Measurements from ENCODE around the gene UTS2R. TPM values are rescaled to one million over a fixed set of nuclear protein-coding genes. Genes with fewer than 3 reads are reported as not detected.
A peak's percentile ranks its signal among the peaks of the same experiment; 100 is the strongest.
"Not testable (repeated sequence)": the region's sequence is repeated elsewhere in the genome, so short reads cannot be mapped to it uniquely, and the experiment has no call there.

The UTS2R gene
- total RNA-seq, 1 donor from 2014 or later = 0.10 TPM

GRCh38 chr17:82354804-82355308 is 16.7 kb upstream of the UTS2R start:
- DNase-seq (ENCODE audit: low read depth) = no peak

DNA sequence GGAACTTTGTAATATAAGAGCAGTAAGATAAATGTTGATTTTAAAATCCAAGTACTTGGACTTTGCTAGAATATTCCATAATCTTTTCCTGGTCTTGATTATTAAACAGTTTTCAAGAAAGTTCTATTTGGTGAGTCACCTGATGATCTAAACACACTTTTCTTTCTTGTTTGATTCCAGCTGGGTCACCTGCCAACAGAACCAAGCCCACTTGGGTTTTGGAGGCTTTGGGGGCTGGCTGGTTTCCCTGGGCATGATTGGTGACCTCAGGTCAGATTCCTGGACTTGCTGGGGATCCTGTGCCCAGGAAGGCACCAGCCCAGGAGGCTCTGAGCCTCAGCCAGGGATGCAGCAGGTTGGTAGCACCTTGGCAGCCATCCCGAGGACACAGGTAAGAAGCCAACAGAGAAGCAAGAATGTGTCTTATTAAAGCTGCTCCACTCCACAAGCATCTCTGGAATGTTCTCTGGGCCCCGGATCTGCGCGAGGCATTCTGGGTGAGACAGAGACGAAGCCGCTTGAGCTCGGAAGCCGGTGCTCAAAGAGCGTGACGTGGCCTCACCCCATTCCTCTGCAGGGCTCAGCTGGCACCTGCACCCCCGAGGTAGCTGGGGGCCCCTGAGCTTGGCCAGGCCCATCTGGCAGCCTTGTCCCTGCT is 15.7 kb upstream of the UTS2R start:
- peak; percentile 81 for DNase-seq (ENCODE audit: low read depth)

DNA sequence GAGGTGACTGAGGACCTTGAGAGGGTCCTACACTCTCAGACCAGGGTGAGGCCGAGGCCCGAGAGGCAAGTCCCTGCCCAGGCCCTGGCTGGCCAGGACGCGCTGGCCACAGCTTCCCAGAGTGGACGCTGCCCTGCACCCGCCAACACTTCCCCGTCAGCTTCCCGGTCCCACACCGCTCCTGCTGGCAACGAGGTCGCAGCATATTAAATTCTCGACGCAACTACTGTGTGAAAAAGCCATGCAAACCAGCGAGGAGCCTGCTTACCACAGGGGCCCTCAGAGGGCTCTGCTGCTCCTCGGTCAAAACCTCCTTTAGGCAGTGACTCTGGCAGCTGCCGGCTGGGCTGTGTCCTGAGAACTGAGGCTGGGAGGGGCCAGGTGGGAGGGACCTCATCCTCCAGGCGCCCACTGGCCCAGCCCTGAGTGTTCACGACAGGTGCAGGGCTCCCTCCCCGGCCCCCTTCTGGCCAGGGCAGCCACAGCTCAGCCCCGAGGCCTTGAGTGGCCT is 14.7 kb upstream of the UTS2R start:
- DNase-seq (ENCODE audit: low read depth) = no peak

DNA sequence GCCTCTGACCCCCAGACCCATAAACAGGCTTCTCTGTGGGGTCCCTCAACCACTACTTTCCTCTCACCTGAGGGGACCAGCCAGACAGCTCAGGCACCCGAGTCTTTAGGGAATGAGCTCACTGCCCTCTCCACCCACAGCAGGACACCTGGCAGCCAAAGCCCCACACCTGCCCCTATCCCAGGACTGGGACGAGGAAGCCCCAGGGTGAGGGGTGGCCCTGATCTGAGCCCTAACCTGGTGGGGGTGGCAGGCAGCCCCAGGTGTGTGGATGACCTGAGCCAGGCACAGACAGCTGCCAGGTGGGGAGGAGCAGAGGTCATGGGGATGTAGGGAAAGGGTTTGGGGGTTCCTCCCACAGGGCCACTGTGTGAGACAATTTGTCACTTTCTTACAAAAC is 14.2 kb upstream of the UTS2R start:
- DNase-seq (ENCODE audit: low read depth) = no peak

DNA sequence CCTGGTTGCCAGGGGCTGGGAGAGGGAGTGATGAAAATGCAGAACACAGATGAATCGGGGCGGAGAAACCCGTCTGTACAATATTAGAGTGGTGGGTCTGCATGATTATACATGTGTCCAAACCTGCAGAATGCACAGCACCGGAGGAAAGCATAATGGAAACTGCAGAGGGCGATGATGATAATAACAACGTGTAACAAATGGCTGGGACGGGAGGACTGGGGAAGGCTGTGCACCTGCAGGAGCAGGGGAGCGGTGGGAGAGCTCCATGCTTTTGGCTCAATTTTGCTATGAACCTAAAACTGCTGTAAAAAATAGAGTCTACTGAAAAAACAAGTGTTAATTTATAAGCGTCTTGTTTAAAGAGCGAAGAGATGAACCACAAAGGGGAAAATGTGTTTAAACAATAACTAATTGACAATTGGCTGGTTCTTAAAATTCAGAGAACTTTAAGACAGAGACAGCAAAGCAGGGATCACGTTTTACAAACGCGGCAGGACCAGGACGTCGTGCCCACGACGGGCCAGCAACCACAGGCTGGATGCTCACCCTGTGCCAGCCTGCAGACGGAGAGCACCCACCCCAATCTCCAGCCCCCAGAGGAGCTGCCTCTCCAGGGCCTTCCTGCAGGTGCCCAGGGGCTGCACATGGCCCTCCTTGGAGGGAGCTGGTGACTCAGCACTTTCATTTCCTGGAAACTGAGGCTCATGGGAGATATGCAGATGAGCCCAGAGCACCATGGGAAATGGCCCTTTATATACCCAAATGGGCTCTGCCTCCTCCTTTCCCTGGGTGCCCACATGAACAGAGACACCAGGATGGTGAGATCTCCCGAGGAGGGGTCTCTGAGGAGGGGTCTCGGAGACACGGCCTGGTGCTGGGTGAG is 12.9 kb upstream of the UTS2R start, which contains the start of gene TEX19:
TEX19 (plus strand) TSS at position 783 of the 886 bp plus-strand sequence. CDS start 2,904 bp downstream, outside the sequence.
- peak; percentile 34 for DNase-seq (ENCODE audit: low read depth)

GRCh38 chr17:82359451-82360074 is 12.0 kb upstream of the UTS2R start:
- peak; percentile 50 for DNase-seq (ENCODE audit: low read depth)

DNA sequence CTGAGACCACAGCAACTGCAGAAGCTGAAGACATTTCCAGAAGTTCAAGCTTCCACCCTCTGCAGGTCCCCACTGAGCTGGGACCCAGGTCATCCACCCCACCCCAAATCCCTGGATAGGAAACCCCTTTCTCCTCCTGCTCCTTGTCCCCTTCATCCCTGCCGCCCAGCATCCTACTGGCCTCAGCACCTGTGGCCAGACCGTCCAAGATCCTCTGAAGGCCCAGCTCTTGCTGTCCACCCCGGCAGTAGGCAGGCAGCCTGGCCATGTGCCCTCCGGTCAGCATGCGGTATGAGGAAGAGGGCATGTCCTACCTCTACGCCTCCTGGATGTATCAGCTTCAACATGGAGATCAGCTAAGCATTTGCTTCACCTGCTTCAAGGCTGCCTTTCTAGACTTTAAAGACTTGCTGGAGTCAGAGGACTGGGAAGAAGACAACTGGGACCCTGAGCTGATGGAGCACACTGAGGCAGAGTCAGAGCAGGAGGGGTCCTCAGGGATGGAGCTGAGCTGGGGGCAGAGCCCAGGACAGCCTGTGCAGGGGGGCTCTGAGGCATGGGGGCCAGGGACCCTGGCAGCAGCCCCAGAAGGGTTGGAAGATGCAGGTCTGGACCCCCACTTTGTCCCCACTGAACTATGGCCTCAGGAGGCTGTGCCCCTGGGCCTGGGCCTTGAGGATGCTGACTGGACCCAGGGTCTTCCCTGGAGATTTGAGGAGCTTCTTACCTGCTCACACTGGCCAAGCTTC is 9.5 kb upstream of the UTS2R start:
- no peak for DNase-seq (ENCODE audit: low read depth)

GRCh38 chr17:82365606-82366295 is 5.8 kb upstream of the UTS2R start:
- no peak for DNase-seq (ENCODE audit: low read depth)

- no peak for DNase-seq (ENCODE audit: low read depth)
These were observed 4.8 kb upstream of the UTS2R start for GRCh38 chr17:82366749-82367148.

DNA sequence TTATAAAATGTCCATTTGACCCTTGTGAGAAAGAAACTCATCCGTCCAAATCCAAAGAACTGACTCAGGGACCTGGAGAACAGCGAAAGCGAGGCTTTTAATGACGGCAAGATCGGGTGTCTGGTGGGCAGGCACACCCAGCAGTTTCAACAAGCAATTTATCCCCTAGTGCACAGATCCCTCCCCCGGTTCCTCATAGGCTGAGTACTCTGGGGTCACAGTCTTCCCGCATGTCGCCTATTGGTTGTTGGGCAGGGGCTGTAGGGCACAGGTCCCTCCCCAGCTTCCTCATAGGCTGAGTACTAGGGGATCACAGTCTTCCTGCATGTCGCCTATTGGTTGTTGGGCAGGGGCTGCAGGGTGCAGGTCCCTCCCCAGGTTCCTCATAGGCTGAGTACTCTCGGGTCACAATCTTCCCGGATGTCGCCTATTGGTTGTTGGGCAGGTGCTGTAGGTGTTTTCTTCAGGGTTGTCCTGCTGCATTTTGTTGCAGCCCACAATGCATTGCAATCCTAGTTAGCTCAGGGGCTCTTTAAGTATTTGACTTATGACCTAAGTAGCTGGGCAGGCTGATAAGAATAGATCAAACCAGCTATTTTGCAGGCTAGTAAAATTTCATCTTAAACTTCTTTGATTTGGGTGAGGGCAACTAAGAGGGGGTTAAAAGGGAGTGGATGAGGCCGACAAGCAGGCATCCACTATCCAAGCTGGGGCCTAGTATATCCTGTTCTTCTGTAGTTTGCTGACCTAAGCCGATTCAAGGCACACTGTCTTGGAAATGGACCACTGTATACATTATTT is 3.6 kb upstream of the UTS2R start:
- DNase-seq (ENCODE audit: low read depth) = no peak

DNA sequence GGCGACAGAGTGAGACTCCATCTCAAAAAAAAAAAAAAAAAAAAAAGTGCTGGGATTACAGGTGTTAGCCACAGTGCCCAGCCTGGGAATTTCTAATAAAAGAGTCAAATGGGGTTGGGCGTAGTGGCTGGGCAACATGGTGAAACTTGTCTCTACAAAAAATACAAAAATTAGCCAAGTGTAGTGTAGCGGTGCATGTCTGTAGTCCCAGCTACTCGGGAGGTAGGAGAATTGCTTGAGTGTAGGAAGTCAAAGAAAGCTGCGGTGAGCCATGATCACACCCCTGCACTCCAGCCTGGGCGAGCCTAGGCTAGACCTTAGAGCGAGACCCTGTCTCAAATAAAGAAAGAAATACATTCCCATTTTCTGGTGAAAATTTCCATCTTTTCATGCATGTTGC is 2.4 kb upstream of the UTS2R start:
- DNase-seq (ENCODE audit: low read depth) = no peak

- no peak for DNase-seq (ENCODE audit: low read depth)
These were observed 863 bp upstream of the UTS2R start for GRCh38 chr17:82370471-82371332.

DNA sequence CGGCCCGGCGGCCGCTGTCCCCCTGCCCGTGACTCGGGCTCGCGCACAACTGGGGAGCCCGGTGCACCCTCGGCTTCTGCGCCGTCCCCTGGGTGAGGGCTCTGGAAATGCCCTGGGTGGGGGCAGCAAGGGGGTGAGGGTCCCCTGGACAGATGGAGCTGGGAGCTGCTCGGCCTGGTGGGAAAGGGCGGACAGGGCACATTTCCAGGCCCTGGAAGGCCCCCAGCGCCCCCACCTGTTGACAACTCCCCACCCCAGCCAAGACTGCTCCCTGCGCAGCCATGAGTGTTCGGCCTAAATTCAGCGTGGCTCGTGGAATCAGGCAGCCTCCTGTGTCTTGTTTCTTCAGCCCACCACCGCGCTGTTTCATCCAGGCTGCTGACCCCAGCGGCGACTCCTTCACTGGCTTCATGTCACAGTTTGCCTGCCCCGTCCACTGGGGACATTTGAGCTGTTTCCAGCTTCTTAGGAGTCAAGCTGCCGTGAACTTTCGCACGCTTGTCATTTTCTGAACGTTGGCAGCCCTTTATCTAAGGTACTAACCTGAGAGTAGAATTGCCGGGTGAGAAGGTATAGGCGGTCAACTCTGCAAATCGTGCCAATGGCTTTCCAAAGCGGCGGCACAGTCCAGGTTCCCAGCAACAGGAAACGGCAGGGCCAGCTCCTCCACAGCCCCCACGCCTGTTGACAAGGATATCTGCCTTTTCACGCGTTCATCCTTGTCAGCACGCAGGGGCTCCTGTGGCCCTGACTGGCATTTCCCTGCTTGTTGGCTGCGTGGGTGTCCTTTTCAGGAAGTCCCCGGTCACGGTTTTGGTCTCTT is 895 bp downstream of the UTS2R start:
- DNase-seq (ENCODE audit: low read depth) = no peak

DNA sequence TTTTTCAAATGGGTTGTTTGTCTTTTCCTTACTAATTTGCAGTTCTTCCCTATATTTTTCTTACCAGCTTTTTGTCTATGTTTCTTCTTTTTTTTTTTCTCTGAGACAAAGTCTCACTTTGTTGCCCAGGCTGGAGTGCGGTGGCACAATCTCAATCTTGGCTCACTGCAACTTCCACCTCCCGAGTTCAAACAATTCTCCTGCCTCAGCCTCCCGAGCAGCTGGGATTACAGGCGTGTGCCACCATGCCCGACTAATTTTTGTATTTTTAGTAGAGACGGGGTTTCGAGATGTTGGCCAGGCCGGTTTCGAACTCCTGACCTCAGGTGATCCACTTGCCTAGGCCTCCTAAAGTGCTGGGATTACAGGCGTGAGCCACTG is 1.5 kb downstream of the UTS2R start:
- not testable (repeated sequence) for DNase-seq (ENCODE audit: low read depth)

DNA sequence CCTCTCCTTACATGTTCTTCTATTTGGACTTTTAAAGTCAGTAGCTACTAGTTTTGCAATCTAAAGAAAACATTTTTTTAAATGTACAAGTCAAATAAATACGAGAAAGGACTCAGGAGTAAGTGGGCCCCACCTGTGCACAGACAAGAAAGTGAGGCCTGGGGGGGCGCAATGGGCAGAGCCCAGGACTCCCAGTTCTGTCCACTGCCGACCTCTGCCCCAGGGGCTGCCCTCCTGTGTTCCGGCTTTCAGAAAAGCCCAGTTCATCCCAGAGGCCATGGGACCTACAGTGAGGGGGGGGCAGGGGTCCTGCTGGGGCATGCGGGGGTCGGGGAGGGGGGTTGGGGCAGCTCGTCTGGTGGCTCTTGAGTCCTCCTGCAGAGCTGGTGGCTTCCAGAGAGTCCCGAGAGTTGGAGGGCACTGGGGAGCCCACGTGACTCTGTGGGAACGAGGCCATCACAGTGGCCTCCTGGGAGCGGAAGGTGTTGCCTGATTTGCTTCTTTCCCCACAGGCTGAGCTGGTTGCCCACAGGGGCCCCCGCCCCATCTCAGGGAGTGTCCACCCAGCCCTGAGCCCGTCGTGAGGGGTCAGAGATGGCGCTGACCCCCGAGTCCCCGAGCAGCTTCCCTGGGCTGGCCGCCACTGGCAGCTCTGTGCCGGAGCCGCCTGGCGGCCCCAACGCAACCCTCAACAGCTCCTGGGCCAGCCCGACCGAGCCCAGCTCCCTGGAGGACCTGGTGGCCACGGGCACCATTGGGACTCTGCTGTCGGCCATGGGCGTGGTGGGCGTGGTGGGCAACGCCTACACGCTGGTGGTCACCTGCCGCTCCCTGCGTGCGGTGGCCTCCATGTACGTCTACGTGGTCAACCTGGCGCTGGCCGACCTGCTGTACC is 2.4 kb downstream of the UTS2R start:
- DNase-seq (ENCODE audit: low read depth) = no peak

DNA sequence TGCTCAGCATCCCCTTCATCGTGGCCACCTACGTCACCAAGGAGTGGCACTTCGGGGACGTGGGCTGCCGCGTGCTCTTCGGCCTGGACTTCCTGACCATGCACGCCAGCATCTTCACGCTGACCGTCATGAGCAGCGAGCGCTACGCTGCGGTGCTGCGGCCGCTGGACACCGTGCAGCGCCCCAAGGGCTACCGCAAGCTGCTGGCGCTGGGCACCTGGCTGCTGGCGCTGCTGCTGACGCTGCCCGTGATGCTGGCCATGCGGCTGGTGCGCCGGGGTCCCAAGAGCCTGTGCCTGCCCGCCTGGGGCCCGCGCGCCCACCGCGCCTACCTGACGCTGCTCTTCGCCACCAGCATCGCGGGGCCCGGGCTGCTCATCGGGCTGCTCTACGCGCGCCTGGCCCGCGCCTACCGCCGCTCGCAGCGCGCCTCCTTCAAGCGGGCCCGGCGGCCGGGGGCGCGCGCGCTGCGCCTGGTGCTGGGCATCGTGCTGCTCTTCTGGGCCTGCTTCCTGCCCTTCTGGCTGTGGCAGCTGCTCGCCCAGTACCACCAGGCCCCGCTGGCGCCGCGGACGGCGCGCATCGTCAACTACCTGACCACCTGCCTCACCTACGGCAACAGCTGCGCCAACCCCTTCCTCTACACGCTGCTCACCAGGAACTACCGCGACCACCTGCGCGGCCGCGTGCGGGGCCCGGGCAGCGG is 3.2 kb downstream of the UTS2R start:
- DNase-seq (ENCODE audit: low read depth) = no peak

Measured in renal cortical epithelial cell (primary cell).